DMS53 (cell line): ENCODE data around the gene CETP.

Experiments
- DNase-seq: peaks from one replicate; lab custom pipeline; 2025; lab: John Stamatoyannopoulos, UW

Gene CETP

GRCh38 chr16:57023541-57024249 lies 61.9 kb downstream of the CETP start:
- DNase-seq = no peak

DNA sequence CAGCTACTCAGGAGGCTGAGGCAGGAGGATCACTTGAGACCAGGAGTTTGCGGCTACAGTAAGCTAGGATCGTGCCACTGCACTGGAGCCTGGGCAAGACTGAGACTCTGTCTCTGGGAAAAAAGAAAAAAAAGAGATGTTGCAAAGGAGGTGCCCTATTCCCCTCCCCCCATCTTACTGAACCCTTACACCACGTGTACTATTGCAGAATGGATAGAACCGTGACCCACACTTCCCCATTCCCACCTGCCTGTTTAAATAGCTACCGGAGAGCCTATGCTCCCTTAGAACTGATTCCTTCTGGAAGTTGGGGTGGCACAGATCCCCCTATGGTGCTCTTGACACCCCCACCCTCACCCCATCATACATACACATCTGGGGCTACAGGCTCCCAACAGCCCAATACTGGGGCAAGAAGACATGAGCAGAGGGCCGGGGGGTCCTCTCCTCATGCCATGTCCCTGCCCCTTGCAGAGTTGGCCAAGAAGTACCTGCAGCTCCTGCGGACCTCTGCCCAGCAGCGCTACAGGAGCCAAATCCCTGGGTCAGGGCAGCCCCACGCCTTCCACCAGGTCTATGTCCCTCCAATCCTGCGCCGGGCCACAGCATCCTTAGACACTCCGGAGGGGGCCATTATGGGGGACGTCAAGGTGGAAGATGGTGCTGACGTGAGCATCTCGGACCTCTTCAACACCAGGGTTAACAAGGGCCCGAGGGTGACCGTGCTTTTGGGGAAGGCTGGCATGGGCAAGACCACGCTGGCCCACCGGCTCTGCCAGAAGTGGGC lies 63.3 kb downstream of the CETP start:
- no peak for DNase-seq

- DNase-seq = no peak
These were observed 64.4 kb downstream of the CETP start for GRCh38 chr16:57025941-57026777.

DNA sequence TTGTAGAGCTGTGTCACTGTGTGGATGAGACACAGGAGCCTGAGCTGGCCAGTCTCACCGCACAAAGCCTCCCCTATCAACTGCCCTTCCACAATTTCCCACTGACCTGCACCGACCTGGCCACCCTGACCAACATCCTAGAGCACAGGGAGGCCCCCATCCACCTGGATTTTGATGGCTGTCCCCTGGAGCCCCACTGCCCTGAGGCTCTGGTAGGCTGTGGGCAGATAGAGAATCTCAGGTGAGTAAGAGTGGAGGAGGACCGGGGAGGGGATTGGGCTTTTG lies 65.0 kb downstream of the CETP start:
- DNase-seq = no peak

DNA sequence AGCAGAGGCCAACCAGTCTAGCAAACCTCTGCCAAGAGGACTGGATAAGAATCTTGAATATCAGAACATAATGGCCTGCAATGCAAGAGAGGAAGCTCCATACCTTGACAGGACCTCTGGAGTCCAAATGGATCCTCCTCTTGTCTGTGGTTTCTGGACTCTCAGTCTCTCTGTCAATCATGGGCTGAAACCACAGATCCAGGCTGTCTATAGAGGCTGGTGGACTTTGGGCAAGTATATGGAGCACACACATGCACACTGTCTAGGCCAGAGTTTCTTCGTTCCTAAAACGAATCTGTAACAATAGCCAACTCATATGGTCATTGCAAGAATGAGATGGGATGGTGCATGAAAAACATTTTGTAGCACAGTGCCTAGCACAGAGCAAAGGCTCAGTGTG lies 65.3 kb downstream of the CETP start:
- no peak for DNase-seq

DNA sequence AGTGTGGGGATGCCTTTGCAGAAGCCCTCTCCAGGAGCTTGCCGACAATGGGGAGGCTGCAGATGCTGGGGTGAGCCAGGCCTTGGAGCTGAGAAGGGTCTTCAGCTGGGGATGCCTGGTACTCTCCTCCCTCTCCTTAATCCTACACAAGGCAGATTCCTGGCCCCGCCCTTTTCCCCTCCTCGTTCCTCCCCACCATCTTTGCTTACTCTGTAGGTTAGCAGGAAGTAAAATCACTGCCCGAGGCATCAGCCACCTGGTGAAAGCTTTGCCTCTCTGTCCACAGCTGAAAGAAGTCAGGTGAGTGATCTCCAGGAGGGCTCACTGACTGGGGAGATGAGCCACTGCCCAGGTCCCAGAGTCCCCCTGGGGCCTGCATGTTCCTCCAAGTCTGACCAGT lies 66.3 kb downstream of the CETP start:
- no peak for DNase-seq

DNA sequence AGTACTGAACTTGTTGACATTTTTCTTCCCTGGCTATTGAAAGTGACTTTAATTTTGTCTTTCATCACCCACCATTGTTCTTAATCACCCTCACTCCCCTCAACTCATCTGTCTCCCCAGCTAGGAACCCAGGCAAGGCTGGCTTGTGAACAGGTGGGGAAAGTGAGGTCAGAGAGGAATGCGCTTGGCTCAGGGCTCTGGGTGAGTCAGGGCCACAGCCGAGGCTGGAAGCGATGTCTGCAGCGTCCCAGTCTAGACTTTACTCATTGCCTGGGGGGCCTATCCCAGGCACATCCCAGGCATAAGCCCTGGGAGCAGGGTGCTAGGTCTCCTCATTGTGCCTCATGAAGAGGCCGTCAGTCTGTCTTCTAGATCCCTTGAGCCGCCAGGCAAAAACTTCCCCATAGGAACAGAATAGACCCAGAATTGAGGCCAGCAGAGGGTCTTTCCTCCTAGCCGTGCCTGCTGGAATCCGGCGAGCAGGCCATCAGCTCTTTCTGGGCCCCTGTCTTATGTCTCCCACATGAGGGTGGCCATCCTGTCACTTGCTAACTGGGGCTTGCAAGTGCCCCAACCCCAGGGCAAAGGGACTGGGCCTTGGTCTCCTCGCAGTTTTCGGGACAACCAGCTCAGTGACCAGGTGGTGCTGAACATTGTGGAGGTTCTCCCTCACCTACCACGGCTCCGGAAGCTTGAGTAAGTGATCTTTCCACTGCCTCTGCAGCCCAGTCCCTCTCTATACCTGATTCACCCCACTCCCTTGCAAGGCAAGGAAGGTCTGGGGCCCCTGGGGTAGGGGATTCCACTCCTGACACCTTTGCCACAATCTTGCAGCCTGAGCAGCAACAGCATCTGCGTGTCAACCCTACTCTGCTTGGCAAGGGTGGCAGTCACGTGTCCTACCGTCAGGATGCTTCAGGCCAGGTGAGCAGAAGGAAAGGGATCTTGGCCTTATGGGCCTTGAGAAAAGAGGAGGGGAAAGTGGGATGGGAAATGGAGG lies 67.7 kb downstream of the CETP start:
- DNase-seq = no peak

DNA sequence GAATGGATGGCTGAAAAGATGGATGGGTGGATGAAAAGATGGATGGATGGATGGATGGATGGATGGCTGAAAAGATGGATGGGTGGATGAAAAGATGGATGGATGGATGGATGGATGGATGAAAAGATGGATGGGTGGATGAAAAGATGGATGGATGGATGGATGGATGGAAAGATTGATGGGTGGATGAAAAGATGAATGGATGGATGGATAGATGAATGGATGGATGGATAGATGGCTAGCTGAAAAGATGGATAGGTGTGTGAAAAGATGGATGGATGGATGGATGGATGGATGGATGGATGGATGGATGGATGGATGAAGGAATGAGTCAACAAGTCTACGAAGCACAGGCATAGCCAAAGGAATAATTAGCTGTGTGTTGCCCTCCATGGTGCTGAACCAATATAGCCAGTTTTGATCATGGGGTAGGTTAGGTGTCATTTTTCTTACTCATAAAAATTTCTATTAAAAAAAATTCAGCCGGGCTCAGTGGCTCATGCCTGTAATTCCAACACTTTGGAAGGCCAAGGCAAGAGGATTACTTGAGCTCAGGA lies 68.7 kb downstream of the CETP start:
- DNase-seq = no peak

DNA sequence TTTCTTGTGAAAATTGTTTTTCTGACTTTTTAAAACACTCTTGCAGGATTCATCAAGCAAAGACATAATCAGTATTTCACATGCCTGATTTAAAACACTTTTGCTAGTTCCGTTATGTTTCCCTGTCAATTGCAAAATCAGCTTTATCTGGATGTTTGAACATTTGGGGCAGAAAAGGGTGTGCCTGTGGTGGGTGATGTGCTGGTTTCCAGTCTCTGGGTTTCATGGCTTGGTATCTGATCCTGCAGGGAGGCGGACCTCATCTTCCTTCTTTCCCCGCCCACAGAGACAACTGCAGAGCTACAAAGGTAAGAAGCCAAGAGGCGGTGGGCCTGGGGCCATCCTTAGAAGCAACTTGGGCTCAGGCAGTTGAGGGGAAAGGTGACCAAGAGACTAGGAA lies 69.4 kb downstream of the CETP start:
- no peak for DNase-seq

GRCh38 chr16:57032346-57032745 lies 70.6 kb downstream of the CETP start:
- no peak for DNase-seq

GRCh38 chr16:57032931-57033330 lies 71.2 kb downstream of the CETP start:
- DNase-seq = no peak
